Prostate gland (tissue), 2 donors: Measurements from ENCODE around the gene UBA52.

Source experiments
- POLR2AphosphoS5 ChIP-seq: sonication (generic); formaldehyde crosslinking; IDR thresholded peaks from one replicate; pipeline ENCODE4 v1.6.1; 2017; ENCODE audit warnings: antibody characterized with exemption
- TF ChIP-seq, protein P1 (sequence below), 4 experiments: fragments of 200-600 bp in 2 of 4; fragments of 450-650 bp in 2 of 4; sonication (generic) in 2 of 4; IDR thresholded peaks; 1 replicate in 3 of 4; 2 replicates in 1 of 4; pipeline ENCODE4 v1.5.1; 2016 to 2019; ENCODE audit warnings: antibody characterized with exemption in 4 of 4, mild to moderate bottlenecking in 2 of 4, moderate library complexity in 2 of 4

- TF ChIP-seq, protein P1, sequence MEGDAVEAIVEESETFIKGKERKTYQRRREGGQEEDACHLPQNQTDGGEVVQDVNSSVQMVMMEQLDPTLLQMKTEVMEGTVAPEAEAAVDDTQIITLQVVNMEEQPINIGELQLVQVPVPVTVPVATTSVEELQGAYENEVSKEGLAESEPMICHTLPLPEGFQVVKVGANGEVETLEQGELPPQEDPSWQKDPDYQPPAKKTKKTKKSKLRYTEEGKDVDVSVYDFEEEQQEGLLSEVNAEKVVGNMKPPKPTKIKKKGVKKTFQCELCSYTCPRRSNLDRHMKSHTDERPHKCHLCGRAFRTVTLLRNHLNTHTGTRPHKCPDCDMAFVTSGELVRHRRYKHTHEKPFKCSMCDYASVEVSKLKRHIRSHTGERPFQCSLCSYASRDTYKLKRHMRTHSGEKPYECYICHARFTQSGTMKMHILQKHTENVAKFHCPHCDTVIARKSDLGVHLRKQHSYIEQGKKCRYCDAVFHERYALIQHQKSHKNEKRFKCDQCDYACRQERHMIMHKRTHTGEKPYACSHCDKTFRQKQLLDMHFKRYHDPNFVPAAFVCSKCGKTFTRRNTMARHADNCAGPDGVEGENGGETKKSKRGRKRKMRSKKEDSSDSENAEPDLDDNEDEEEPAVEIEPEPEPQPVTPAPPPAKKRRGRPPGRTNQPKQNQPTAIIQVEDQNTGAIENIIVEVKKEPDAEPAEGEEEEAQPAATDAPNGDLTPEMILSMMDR (IDR thresholded peaks at IDR 0.05), result no peak
- TF ChIP-seq POLR2AphosphoS5, result no peak
These were observed 12.0 kb upstream of the UBA52 start for GRCh38 chr19:18559685-18560084.
